GM06990 (cell line): ENCODE results near the gene S100Z.

Source experiments
- DNase-seq: peaks from one replicate; pipeline ENCODE4 v3.0.0-alpha.2; 2011; ENCODE audit not compliant: insufficient read length; ENCODE audit errors: extremely low read depth
- H3K27me3 ChIP-seq: replicated peaks from 2 replicates; pipeline ENCODE4 v1.6.0; 2011; ENCODE audit warnings: low read length; ENCODE audit not compliant: control insufficient read depth, insufficient read depth
- H3K36me3 ChIP-seq: 2 replicates; pipeline ENCODE4 v1.5.1; 2011; ENCODE audit warnings: low read length; ENCODE audit not compliant: control insufficient read depth, insufficient read depth
- H3K4me3 ChIP-seq: replicated peaks from 2 replicates; pipeline ENCODE4 v1.5.1; 2011; ENCODE audit warnings: low read depth, mild to moderate bottlenecking, control low read depth, low read length
- CTCF ChIP-seq: IDR thresholded peaks from 2 replicates; pipeline ENCODE4 v1.5.1; 2011; ENCODE audit warnings: low read length, control low read depth, mild to moderate bottlenecking, inconsistent platforms; ENCODE audit not compliant: insufficient read depth, poor library complexity, severe bottlenecking

S100Z gene

GRCh38 chr5:76947082-76947503 lies 97.3 kb downstream of the S100Z start:
- TF ChIP-seq CTCF: no peak
- H3K36me3 ChIP-seq: no peaks in the 10 kb centered on the region
- DNase-seq: no peak
- H3K4me3 ChIP-seq: no peak overlapping the region
- H3K27me3 ChIP-seq: no peaks in the 10 kb centered on the region; the same call in none of the 2 replicates

GRCh38 chr5:76952795-76953536 lies 103.2 kb downstream of the S100Z start, which contains the start of gene CRHBP:
CRHBP (plus strand) TSS chr5:76953045; CDS start chr5:76953135, 90 bp downstream.
- no peak for DNase-seq
- Histone ChIP-seq H3K36me3 (no peaks in the 10 kb centered on the region), H3K27me3 (peaks cover 5% of the 10 kb centered on the region), H3K4me3 (no peak within 1 kb of the TSS)
- TF ChIP-seq CTCF: no peak

GRCh38 chr5:76953551-76954382 lies 104.0 kb downstream of the S100Z start:
- Histone ChIP-seq H3K36me3 (no peaks in the 10 kb centered on the region), H3K4me3 (no peak overlapping the region), H3K27me3 (peaks cover 5% of the 10 kb centered on the region)
- no peak for TF ChIP-seq CTCF
- no peak for DNase-seq

DNA sequence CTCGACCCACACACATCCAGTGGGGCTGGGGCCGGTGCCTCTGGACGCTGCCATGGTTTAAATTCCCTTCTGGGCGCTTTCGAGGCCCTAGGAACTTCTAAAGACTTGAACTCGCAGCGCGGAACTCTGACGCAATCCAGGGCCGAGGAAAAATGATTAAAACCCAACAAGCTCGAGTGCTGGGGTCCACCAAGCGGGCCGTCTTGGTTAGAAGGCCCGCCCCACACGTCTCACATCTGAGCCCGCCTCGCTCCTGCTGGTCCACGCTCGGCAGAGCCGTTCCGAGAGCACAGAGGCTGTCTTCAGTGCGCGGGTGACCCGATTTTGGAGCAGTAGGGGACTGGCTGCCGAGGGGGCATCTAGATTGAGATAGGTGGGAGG lies 104.6 kb downstream of the S100Z start:
- H3K36me3 ChIP-seq: no peaks in the 10 kb centered on the region
- no peak for TF ChIP-seq CTCF
- no peak overlapping the region for H3K4me3 ChIP-seq
- DNase-seq: no peak
- peaks cover 5% of the 10 kb centered on the region for H3K27me3 ChIP-seq

DNA sequence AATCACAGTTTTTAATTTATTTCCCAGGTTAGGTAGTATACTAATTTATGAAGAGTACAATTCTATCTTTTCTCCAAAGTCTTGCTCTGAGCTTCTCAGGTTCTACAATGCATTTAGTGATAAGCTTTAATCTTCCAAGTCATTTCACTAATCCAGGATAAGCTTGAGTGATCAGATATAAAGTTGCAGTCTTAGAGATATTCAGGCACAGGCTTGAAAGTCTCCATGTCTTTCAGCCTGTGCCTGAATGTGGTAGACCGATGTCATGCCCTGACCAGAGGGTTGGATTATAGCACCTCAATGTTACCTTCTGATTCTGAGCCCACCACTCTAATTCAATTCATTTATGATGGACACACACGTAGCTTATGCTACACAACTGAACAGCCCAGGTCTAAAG lies 106.2 kb downstream of the S100Z start:
- Histone ChIP-seq H3K27me3 (peaks cover 5% of the 10 kb centered on the region), H3K36me3 (no peaks in the 10 kb centered on the region), H3K4me3 (no peak overlapping the region)
- TF ChIP-seq CTCF: no peak
- no peak for DNase-seq
